GM19455 (cell line): ENCODE measurements around the gene FURIN.
"Not testable (repeated sequence)": the region's sequence is repeated elsewhere in the genome, so short reads cannot be mapped to it uniquely, and the experiment has no call there.

Experiments used
- ATAC-seq: cut with Tn5 transposase; IDR thresholded peaks from one replicate; pipeline ENCODE4 v1.9.1; 2021; ENCODE audit not compliant: unreplicated experiment

Gene FURIN

DNA sequence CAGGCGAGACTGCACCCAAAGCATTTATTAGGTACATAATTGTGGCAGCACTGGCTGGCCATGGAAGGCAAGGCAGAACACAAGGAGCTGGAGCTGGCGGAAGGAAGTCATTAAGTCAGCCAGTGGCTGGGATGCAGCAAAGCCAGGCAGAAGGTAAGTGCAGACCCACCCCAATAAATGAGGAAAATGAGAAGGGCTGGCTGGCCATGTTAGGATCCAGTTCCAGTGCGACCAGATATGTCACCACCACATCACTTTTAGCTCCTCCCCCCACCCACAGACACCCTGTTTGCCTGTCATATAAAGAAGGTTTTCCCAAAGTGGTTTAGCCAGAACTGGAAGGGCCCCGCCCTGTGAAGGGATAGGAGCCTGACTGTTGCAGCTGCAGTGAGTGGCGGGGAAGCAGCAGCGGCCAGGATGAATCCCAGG is at the start of gene FURIN:
FURIN (plus strand) TSS at position 328 of the 429 bp plus-strand sequence. CDS start 7,153 bp downstream, outside the sequence.
- no peak for ATAC-seq

DNA sequence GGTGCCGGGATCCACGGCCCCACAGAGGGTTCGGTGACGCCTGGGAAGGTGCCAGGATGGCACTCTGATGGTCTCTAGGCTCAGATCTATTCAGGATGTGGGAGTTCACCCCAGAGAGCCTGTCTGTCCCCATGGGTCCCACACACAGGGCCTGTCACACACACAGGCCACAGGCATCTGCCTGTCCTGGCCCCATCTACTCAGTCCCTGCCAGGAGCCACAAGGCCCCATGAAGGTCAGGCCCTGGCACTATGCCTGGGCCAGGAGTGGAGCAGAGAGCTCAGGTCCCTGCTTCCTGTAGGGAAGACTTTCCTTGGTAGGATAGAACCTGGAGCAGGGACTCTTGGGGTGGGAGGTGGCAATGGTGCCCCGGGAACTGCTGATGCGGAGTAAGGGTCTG is 49.0 kb upstream of the FURIN start:
- ATAC-seq = no peak

DNA sequence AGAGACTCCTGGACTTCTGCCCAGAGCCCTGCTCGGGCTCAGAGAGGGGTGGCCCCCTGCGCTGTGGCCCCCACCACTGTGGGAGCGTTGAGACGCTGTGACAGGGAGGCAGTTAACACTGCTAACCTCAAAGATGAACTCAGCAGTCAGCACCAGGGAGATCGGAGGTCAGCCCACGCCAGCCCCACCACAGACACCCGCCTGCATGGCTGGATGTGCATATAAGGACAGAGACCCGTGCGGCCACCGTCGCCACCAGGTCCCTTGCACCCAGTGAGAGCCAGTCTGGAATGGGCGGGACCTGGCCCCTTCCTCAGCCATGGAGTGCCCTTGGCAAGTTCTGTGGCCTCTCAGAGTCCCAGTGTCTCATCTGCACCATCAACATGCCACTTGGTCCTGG is 48.5 kb upstream of the FURIN start:
- no peak for ATAC-seq

DNA sequence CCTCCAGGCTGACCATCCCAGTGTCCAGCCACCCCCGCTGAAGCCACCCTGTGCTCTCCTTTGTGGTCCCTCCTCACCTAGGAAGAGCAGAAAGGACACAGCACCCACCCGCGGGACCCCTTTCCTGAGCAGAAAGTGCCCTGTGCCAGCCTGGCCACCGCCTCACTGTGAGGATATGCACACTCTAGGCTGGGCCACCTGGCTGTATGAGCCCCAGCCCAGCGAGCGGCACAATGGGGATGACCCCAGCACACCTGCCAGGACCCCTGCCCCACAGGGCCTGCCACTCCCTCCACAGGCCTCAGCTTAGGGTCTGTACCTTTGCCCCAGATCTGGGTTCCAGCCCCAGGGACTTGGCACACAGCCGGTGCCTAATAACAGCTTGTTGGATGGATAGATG is 47.9 kb upstream of the FURIN start:
- no peak for ATAC-seq

DNA sequence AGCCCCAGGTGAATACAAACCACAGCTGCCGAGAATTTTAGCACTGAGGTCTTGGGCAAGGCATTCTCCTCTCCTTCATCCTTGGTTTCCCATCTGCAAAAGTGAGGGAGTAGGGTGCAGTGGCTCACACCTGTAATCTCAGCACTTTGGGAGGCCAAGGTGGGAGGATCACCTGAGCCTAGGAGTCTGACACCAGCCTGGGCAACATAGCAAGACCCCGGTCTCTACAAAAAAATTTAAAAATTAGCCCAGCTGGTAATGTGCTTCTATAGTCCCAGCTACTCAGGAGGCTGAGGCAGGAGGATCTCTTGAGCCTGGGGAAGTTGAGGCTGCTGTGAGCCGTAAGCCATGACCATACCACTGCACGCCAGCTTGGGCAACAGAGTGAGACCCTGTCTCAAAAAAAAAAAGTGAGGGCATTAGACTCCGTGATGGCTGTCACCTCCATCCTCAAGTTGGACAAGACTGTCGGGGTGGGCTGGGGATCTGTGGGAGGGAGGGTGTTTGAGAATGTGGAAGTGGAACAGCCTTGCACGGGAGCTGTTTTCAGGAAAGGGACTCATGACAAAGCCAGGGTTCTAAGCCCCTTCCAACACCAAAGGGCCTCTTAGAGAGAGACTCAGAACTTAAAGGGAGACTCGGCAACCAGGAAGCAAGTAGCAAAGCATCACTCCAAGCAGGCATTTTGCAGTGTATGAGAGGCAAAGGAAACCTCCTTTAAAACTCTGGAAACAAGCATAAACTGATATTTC is 46.0 kb upstream of the FURIN start:
- no peak for ATAC-seq

DNA sequence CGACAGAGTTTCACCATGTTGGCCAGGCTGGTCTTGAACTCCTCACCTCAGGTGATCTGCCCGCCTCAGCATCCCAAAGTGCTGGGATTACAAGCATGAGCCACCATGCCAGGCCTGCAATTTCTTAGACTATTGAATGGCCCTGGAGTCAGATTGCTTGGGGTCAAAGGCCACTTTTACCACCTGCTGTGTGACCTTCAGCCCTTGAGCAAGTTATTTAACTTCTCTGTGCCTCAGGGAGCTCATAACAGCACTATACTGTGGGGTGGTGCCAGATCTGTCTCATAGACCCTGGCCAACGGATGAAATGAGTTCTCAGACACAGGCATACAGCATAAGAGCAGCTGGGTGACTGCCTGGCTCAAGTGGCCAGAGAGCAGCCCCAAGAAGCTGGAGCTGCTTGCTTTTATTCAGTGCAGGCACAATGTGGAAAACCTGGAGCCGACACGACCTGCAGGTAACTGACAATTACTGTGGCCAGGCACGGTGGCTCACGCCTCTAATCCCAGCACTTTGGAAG is 44.9 kb upstream of the FURIN start:
- ATAC-seq = no peak

DNA sequence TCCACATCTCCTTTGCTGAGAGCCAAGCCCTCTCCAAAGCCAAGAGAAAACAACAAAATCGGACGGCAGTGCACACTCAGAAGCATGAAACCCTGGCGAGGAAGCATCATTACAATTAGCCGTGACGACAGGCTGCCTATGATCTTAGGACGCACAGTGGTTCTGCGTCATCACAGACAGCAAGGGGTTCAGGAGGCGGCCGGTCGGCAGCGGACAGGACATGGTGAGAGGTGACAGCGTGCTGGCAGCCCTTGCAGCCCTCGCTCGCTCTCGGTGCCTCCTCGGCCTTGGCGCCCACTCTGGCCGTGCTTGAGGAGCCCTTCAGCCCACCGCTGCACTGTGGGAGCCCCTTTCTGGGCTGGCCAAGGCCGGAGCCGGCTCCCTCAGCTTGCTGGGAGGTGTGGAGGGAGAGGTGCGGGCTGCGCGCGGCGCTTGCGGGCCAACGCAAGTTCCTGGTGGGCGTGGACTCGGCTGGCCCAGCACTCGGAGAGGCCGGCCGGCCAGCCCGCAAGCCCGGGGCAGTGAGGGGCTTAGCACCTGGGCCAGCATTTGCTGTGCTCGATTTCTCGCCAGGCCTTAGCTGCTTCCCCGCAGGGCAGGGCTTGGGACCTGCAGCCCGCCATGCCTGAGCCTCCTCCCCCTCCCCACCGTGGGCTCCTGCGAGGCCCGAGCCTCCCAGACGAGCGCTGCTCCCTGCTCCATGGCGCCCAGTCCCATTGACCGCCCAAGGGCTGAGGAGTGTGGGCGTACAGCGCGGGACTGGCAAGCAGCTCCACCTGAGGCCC is 43.1 kb upstream of the FURIN start:
- ATAC-seq = not testable (repeated sequence)

DNA sequence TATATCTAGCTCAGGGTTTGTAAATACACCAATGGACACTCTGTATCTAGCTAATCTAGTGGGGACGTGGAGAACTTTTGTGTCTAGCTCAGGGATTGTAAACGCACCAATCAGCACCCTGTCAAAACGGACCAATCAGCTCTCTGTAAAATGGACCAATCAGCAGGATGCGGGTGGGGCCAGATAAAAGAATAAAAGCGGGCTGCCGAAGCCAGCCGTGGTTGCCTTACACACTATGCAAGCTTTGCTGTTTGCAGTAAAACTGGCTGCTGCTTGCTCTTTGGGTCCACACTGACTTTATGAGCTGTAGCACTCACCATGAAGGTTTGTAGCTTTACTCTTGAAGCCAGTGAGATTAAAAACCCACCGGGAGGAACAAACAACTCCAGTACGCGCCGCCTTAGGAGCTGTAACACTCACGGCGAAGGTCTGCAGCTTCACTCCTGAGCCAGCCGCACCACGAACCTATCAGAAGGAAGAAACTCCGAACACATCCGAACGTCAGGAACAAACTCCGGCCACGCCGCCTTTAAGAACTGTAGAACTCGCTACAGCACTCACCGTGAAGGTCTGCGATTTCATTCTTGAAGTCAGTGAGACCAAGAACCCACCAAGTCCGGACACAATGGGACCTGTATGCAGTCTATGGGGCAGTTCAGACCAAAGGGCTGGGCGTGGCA is 42.0 kb upstream of the FURIN start:
- ATAC-seq = not testable (repeated sequence)

DNA sequence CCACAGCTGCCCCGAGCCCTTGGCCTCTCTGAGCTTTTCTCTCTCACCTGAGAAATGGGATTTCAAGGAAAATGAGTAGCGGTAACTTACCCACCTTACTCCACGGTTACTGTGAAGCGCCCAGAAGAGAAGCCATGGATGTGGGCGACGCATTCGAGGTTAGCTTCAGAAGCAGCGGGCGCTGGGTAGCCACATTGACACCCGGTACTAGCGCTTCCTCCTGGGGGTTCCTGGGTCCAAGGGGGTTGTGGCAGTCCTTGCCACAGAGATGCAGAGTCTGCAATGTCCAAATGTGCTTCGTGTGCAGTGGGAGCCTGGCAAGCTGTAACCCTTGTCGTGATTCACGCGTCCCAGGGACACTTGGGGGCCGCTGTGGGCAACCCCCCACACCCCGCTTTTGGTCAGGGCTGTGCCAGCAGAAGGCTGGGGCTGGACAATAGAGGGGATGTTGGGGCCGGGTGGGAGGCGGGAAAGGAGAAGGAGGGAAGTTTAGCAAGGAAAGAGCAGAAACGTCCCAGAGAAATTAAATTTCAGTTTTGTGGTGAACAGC is 41.4 kb upstream of the FURIN start:
- ATAC-seq = no peak

DNA sequence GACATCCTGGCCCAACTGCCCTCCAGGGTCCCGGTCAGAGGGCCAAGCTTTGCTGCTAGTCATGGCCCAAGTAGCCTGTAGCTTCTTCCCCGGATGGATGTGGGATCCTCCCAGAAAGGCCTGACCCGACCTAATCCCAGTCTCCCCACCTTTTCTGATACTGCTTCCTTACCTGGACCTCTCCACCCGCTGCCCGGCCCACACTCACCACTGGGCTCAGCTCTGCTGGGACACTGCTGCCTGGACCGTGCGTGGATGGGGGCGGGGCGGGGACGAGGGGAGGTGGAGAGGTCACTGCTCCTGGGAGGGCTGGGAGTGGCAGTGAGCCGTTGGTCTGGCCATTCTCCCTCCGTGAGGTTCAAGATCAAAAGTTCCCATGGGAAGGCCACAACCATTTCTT is 40.3 kb upstream of the FURIN start:
- ATAC-seq = no peak

DNA sequence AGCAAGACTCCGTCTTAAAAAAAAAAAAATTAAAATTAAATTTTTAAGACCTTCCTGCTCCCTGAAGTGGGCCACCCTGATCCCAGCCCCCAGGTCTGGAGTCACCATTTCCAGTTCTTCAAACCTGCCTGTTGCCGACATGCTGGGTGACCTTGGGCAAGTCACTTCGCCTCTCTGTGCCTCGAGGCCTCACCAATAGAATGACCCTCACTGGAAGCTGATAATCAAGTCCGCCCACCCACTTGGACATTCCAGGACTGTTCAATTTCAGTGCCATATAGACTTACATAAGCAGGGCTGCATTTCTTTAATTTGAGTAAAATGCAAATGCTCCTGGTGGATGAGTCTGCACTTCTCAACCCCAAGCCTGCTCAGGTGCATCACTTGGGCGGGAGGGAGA is 39.3 kb upstream of the FURIN start:
- ATAC-seq = no peak

DNA sequence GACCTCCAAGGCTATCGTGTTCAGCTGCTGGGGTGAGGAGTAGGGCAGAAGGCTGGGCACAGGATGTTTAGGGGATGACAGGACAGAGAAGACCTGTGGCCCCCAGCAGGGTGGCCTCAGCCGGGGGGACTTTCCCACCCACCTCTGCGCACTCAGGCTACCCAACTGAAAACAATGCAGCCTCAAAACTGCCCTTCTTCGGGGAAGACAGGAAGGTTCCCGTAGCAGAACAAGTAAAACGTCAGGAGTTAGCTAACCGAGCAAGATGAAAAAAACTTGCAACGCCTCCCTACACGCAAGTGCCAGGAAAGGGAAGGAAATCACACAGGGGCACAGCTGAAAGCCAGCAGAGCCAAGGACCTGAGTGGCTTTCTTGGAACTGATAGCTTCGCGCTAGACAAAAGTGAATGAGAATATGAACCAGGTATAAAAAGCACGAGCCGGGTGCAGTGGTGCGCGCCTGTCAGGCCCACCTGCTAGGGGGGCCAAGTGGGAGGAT is 38.4 kb upstream of the FURIN start:
- no peak for ATAC-seq

DNA sequence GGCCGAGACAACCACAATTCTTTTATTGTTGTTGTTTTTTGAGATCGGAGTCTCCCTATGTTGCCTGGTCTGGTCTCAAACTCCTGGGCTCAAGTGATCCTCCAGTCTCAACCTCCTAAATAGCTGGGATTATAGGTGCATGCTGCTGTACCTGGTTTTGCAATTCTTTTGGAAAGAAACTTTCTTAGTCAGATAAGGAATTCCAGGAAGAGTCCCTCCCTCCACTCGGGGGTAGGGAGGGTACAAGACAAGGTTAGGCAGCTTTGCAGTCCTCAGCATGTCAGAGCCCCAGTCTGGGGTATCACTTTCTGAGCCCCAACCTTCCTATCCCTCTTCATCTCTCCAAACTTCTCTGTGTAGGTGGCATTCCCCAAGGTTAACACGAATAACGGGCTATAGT is 33.8 kb upstream of the FURIN start:
- no peak for ATAC-seq

DNA sequence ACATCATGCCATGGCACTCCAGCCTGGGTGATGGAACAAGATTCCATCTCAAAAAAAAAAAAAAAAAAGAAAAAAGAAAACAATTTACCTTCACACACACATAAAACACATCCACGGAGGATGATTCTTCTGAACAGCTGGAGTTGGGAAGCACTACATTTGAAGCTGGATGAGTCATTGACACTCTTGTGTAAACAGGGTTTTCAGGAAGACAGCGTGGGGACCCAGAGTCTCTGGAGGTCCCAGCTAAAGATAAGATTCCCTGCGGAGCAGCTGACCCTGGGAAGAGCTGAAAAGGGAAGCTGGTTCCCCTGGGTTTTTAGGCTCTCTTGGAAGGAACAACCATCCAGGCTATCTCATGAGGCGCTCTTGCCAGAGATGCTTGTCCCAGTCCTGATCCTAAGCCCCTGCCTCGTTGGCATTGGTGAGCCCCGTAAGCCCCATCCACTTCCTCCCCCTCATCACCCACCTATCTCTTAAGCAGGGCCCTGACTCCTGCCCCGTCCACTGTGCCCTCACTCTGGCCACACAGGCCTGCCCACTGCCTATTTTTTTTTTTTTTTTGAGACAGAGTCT is 32.0 kb upstream of the FURIN start:
- ATAC-seq = no peak

DNA sequence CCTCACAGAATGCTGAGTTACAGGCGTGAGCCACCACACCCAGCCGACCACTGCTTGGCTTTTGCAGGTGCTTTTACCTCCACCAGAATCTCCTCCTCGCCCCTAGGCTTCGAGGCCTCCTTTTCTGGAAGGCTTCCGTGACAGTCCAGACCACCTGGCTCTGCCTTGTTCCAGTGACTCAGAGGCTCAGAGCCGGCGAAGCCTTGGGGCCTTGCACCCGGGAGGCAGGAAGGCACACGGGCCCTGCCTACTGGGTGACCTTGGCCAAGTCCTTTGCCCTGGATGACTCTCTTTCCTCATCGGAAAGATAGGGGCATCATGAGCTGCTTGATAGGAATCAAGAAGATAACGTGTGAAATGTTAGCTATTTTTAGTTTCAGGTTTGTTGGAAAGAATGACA is 31.3 kb upstream of the FURIN start:
- no peak for ATAC-seq

DNA sequence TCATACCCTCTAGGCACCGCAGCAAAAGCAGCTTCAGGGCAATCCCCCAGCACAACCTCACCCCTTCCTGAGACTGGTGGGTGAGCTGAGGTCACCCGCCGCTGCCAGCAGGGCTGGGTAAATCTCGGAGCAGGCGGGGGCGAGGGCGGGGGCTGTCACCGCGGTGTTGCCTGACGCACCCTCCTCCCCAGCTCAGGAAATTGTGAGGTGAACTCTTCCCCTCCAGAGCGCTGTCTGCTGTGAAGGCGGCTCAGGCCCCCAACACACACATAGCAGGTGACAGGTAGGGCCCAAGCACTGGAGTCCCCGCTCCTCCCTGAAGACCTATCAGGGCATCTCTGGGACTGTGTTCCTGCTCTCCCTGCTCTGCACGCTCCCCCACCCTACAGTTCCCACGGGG is 30.2 kb upstream of the FURIN start:
- ATAC-seq = no peak

DNA sequence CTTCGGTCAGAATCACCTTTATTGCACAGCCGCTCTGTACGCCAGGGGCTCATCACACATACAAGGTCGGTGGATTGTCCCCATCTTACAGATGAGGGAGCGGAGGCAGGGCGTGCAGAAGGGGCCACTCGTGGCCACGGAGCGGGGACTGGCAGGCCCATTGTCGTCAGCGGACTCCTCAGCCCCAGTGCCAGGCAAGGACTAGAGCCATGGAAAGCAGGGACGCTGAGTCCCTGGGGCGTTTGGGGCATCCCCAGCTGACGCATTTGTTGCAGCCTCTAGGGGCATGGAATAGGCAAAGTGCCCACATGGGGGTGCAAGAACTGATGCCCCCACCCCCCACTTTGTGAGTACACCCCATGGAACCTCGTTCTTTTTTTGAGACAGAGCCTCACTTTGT is 29.8 kb upstream of the FURIN start:
- no peak for ATAC-seq

DNA sequence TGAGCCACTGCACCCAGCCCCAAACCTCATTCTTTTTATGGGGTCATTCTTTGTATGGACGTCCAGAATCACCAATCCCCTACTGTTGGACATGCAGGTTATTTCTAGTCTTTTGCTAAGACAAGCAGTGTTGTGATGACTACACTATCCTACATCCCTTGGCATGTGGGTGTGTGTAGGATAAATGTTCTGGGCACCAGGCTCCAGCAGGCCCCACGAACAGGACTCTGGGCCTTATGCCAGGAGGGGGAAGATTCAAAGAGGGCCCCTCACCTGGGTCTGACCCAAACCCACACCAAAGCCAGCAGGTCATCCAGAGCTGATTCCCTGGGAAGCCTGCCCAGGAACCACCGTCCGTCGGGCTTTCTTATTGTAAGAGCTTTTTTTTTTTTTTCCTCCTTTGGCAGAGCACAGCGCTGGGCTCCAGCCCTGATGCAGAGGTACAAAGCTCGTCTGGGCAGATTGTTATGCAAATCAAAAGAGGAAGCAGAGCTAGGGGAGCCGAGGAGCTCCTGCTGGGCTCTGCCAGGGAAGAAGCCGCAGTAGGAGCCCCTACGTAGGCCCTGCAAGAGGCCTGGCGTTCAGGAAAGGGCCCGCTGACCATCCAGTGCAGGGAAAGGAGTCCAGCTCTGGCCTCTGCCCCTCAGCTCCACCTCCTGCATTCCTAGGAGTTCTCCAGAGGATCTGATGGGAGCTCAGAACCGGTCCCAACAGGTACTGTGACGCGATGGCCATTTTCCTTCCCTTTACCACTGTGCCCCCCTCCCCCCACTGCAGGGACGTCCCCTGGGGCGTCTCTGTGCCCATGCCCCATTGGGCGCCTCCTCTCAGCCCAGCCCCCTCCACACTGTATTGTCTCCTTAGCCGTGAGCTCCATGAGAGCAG is 29.0 kb upstream of the FURIN start:
- ATAC-seq = peak; percentile 78

DNA sequence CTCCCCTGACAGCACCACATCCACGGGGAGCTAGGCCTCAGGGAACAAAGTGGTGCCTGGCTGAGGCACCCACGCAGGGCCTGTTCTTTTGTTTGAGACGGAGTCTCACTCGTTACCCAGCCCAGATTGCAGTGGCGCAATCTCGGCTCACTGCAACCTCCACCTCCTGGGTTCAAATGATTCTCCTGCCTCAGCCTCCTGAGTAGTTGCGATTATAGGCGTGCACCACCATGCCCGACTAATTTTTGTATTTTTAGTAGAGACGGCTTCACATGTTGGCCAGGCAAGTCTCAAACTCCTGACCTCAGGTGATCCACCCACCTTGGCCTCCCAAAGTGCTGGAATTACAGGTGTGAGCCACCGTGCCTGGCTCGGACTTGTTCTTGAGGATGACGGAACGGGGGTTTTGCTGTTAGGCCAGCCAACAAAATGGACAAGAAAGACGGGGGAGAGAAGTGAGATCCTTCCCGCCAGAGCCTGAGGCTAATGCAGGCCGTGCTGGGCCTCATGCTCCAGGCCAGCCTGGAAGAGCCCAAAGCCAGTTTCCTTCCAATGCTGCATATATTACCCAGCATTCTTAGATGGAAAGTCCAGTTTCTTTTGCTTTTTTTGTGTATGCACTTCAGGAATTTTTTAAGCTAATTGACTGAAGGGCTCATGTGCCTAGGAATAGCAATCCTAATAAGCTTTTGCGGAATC is 28.1 kb upstream of the FURIN start:
- no peak for ATAC-seq
